ENCODE results near the gene CATSPER1.

CATSPER1 gene

GRCh38 chr11:66008095-66008467 is 18.2 kb downstream of the CATSPER1 start:
- DNase-seq (ENCODE audit: low read depth) = no peak
- no peak overlapping the region for H3K4me3 ChIP-seq (replicated peaks; ENCODE audit: low read depth, low read length)
- TF ChIP-seq CTCF (IDR thresholded peaks at IDR 0.05; ENCODE audit: low read length, missing control alignments) = no peak

- DNase-seq (ENCODE audit: low read depth) = no peak
- TF ChIP-seq CTCF (IDR thresholded peaks at IDR 0.05; ENCODE audit: low read length, missing control alignments) = no peak
- H3K4me3 ChIP-seq (replicated peaks; ENCODE audit: low read depth, low read length) = no peak overlapping the region
Measured at GRCh38 chr11:66007201-66007634, 19.1 kb downstream of the CATSPER1 start.

- DNase-seq (ENCODE audit: low read depth) = no peak
- TF ChIP-seq CTCF (IDR thresholded peaks at IDR 0.05; ENCODE audit: low read length, missing control alignments) = no peak
- H3K4me3 ChIP-seq (replicated peaks; ENCODE audit: low read depth, low read length) = no peak overlapping the region
Measured at GRCh38 chr11:66006891-66007176, 19.4 kb downstream of the CATSPER1 start.

GRCh38 chr11:66006134-66006890 is 20.0 kb downstream of the CATSPER1 start:
- no peak overlapping the region for H3K4me3 ChIP-seq (replicated peaks; ENCODE audit: low read depth, low read length)
- no peak for DNase-seq (ENCODE audit: low read depth)
- TF ChIP-seq CTCF (IDR thresholded peaks at IDR 0.05; ENCODE audit: low read length, missing control alignments) = no peak

- H3K4me3 ChIP-seq (replicated peaks; ENCODE audit: low read depth, low read length) = no peak overlapping the region
- DNase-seq (ENCODE audit: low read depth) = no peak
- TF ChIP-seq CTCF (IDR thresholded peaks at IDR 0.05; ENCODE audit: low read length, missing control alignments) = no peak
Measured at GRCh38 chr11:66004186-66004585, 22.1 kb downstream of the CATSPER1 start.

GRCh38 chr11:66003291-66003690 is 23.0 kb downstream of the CATSPER1 start:
- DNase-seq (ENCODE audit: low read depth) = no peak
- no peak for TF ChIP-seq CTCF (IDR thresholded peaks at IDR 0.05; ENCODE audit: low read length, missing control alignments)
- H3K4me3 ChIP-seq (replicated peaks; ENCODE audit: low read depth, low read length) = peak overlapping the region; percentile 99

GRCh38 chr11:66002648-66003225 is 23.5 kb downstream of the CATSPER1 start:
- peak overlapping the region; percentile 99 for H3K4me3 ChIP-seq (replicated peaks; ENCODE audit: low read depth, low read length)
- peak; percentile 53 for DNase-seq (ENCODE audit: low read depth)
- peak; percentile 18 for TF ChIP-seq CTCF (IDR thresholded peaks at IDR 0.05; ENCODE audit: low read length, missing control alignments)
